ENCODE results near the gene MRPS9. TPM values are rescaled to one million over a fixed set of nuclear protein-coding genes. Genes with fewer than 3 reads are reported as not detected.

MRPS9 gene
- polyA plus RNA-seq, 1 donor, result 59.9 TPM

Other genes with a start within 250 kb of the MRPS9 start
- gene POU3F3, start 184.0 kb upstream of the MRPS9 start, polyA plus RNA-seq (ENCODE audit: insufficient read length), result 83.8 TPM
- gene GPR45, start 203.7 kb downstream of the MRPS9 start, polyA plus RNA-seq (ENCODE audit: insufficient read length), result not detected